HG03432 (cell line): ENCODE measurements around the gene RAB37.

Source experiments
- ATAC-seq: cut with Tn5 transposase; IDR thresholded peaks from one replicate; pipeline ENCODE4 v1.9.1; 2021; ENCODE audit warnings: mild to moderate bottlenecking, moderate library complexity; ENCODE audit not compliant: unreplicated experiment

Gene RAB37, protein sequence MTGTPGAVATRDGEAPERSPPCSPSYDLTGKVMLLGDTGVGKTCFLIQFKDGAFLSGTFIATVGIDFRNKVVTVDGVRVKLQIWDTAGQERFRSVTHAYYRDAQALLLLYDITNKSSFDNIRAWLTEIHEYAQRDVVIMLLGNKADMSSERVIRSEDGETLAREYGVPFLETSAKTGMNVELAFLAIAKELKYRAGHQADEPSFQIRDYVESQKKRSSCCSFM

DNA sequence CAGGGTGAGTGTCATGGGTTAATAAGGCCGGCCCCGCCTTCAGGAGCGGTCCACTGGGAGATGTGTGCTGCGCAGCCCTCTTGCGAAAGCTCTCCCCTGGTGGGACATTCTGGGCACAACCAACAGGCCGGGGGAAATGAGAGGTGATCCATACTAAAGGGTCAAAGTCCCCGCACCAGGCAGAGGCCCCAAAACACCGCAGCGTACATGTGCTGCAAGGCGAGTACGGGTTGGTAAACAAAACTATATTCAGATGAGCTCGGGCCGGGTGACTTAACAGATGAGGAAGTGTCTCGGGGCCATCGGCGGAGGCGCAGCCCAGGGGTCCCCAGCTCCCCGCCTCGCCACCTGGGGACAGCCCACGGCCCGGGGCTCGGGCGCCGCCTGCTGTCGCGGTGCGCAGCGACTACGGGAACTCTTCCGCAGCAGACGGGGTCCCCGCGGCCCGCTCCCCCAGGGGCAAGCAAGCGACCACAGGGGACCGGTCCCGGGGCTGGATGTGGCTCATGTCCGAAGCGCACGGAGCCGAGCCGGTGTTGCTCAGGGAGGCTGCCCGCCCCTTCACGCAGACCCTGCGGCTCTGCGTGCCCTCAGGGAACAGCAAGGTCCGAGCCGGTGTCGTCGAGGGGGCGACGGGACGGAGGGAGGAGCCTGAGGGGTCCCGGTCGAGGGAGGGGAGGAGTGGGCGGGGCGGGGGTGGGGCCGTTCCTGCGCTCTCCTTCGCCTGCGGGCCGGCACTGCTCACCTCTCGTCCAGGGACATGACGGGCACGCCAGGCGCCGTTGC lies at the start of gene RAB37:
RAB37 (plus strand) TSS at position 744 of the 786 bp plus-strand sequence; CDS start at position 761, 17 bp downstream.
- ATAC-seq = peak; percentile 39

DNA sequence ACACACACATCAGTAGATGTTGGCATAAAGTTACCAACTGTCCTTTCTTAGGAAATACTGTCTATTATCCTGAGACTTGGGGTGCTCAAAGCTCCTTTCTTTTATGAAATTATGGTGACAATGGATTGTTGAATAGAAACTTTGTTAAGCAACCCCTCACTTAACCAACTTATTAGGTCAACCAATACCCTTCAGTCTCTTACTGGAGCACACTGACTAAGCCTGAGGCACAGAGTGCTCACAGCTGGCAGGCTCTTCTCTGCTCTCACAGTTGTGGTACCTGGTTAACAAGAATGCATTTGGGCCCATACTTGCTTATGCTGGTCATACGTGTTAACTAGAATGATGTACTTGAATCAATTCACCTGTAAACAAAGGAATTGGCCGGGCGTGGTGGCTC lies 49.2 kb upstream of the RAB37 start:
- ATAC-seq = no peak

DNA sequence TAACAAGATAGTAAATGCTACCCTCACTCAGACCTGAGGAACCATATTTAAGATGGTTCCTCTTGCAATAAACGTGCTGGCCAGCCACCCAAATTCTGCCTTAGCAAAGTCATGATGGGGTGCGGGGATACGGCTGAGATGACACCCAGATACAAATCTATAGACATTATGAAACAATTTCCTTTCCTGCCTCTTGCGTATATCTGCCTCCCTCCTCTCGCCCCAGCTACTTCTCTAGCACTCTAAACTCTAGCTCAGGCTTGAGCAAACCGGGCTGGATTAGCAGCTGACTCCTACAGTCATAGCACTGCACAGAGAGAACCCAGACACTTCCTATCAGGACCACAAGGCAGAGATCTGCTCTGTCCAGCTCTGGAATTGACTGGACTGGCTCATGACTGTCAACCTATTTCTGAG lies 46.6 kb upstream of the RAB37 start:
- no peak for ATAC-seq

DNA sequence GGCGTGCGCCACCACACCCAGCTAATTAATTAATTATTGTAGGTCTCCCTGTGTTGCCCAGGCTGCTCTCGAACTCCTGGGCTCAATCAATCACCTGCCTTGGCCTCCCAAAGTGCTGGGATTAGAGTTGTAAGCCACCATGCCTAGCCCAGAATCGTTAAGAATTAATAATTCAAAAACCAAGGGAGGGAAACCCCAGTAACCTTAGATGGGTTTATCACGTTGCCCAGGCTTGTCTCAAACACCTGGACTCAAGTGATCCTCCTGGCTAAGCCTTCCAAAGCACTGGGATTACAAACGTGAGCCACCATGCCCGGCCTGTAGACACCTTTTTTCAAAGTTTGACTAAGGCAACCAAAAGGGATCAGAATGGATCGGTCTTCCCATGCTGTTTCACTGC lies 45.9 kb upstream of the RAB37 start:
- no peak for ATAC-seq

DNA sequence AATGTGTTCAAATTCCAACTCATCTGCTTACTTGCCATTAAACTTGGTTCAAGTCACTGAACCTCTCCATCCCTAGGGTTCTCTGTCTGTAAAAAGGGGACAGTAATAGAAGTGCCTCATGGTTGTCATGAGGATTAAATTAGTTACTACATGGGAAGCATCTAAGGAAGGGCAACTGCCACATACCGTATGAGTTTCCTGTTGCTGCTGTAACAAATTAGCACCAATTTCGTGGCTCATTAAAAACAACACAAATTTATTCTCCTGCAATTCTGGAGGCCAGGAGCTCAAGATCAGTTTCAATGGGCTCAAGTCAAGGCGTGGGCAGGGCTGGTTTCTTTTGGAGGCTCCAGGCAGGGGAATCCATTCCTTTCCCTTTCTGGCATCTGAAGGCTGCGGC lies 43.0 kb upstream of the RAB37 start:
- no peak for ATAC-seq

DNA sequence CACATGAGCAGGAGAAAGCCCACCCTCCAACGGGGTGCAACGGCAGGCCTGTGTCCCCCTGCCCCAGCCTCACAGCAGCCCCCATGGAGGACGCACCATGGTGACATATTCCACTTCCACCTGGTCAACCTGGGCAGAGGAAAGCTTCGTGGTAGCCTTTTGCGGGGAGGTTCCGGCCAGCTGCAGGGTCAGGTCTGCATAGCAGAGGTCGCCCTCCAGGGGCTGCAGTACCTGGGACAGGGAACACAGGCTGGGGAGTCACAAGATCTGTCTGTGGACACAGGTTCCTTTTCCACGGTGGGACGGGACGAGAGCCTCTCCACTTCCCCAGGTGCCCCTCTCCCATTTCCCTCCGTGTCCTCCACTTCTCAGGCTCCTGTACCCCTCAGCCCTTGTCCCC lies 41.4 kb upstream of the RAB37 start:
- no peak for ATAC-seq

DNA sequence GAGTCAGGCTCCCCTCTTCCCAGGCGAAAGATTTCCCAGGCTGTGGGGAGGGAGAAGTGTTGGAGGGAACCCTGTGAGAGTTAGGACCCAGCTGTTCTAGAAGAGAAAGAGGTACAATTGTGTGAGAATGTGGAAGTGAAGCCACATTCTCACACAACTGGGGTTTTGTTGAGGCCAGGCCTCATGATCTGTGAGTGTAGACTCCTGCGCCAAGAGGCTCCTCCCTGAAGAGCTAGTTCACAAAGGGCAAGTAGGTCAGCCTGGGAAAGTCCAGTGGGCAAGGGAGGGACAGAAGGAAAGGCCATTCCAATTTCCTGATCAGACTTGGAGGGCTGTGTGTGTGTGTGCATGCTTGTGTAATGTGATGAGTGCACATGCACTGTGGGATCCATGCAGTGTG lies 39.5 kb upstream of the RAB37 start:
- no peak for ATAC-seq

DNA sequence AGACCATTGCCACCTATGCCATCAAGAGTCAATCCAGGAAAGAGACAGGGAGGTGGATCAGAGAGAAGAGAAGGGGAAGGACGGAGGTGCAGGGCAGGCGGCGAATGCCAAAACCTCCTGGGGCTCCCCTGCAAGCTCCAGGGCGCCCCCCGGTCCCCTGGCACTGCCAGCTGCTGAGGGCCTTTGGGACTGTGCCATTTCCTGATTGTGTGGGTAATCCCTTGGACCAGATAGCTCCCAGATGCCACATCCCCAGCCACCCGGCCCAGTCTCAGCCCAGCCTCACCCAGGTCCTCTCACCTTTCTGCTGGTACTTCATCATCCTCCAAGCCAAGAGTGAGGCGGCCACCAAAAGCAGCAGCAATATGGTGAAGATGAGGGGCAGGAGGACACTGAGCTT lies 39.0 kb upstream of the RAB37 start:
- no peak for ATAC-seq

DNA sequence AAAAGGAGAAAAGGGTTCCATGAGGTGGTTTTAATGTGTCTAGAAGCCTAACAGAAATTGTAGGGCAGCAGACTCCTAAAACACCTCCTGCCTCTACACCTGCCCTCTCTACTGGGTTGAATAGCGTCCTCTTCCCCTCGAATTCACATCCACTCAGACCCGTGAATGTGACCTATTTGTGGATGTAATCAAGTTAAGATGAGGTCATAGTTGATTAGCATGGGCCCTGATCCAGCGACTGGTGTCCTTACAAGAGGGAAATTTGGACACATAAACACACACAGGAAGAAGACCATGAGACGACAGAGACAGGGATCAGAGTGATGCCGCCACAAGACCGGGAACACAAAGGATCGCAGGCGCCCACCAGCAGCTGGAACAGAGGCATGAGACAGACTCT lies 37.8 kb upstream of the RAB37 start:
- ATAC-seq = no peak

DNA sequence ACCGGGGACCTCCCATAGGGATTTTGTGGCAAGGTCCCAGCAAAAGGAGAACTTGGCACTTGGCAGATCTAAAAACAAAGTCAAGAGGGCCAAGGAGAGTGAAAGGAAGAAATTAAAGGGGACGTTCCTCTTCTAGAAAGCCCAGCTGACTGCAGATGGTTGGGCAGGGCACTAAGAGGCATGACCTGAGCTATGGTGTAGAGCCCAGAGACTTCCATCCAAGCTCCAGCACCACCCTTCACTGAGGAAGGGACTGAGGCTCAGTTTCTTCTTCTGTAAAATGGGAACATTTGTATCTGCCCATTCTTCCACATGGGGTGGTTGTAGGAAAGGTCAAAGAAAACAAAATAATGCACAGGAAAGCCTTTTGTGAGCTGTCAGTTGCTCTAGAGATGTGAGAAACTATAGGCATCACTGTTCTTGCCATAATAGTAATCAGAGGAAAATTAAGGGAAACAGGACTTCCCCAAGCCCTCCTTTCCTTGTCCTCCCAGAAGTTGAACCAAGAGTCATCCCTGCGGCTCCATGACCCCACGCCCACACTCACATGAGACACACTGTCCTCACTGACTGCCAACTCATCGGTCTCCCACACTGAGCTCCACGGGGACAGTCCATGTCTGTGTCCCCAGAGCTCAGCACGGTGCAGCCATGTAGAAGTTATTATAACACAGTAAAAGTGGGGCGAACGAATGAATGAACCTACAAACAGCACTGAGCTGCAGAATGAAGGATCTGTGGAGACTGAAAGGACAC lies 34.8 kb upstream of the RAB37 start:
- ATAC-seq = no peak

DNA sequence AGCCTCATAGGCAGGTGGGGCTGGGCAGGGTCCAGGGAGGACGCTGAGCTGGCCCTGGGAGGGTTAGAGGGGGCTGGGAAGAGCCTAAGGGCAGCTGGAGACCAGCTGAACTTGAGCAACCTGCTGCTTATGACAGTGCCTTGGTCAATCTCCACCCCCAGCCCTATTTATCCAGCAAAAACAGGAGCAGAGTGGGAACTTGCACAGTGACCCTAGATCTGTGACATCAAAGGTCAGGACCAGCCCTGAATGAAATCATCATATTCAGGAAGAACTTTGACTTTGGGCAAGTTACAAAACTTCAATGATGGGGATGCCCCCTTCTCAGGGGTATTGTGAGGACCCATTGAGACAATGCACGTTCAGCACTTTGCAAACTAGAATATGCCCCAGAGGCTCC lies 33.7 kb upstream of the RAB37 start:
- ATAC-seq = no peak

DNA sequence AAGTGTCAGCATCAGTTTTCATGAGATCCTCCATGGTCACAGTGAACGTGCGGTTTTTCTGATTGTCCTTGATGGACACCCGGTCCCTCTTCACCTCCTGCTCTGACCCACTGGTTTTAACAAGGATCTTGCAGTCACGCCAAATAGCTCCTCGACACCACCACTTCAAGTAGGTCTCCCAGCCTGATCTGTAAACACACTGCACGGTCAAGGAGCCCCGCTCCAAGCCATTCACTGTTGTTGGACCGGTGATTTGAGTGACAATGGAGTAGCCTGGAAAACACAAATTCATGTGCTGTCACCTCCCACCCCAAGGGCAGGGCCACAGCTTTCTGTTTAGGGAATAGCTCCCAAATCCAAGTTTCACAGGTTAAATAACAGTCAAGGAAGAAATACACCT lies 32.5 kb upstream of the RAB37 start:
- ATAC-seq = no peak

DNA sequence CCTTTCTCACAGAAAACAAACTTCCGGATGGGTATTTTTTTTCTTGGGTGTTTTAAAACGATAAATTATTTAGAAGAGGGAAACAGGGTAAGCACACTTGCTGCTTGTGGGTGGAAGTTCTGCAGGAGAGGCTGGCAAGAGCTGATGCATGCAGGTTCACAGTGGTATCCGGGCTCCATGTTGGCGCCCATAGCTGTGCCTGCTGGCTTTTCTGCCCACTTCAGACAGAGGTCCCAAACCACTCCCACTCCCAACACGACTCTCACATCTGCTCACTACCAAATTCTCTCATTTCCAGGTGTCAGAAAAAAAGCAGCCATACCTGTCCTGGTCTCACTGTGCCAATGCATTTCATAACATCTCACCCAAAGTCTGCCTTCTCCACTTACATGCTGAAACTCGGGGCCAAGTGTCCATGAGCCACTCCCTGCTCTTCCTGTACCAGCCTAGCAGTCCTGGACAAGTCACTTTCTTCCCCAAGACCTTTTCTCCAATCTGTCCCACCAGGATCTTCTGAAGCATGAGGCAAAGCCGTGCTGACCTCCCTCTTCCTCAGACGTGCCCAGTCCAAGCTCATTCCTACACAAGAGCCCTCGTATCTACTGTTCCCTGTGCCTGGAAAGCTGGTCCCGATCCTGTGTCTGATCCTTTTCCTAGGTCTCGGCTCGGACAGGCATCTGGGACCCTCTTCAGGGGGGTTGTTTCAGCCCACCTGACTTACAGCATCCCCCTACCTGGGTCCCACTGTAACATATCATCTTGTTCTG lies 25.8 kb upstream of the RAB37 start:
- ATAC-seq = no peak

DNA sequence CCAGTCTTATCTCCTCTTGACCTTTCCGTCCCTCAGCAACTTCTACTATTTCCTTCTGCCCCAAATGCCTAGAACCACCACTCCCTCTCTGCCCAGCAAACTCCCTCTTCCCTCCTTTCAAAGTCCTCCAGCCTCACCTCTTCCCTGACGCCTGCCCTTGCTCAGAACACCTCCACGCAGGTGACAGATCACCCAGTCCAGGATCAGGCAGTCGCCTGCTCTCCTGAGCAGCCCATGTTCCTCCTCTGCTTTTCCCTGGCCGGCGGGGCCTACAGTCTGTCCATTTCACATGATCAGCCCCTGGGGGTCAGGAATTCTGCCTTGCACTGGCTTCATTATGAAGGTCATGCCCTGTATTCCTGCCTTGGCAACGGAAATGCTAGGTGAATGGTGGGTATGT lies 24.8 kb upstream of the RAB37 start:
- ATAC-seq = no peak

DNA sequence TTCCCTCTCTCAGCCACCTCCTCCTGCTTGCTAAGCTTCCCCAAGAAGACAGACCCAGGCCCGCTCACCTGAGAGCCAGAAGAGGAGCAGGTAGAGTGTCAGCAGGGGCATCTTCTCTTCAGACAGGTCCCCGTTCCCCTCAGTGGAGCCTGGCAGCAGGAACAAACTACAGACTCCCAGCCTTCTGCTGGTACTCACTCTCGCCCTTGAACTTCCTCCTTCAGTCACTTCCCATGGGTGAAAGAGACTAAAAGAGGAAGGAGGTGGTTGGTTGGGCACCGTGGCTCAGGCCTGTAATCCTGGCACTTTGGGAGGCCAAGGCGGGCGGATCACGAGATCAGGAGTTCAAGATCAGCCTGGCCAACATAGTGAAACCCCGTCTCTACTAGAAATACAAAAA lies 24.3 kb upstream of the RAB37 start, which contains the start of gene CD300LF:
CD300LF (minus strand) TSS at position 168 of the 400 bp plus-strand sequence; CDS start at position 111, 57 bp downstream.
- no peak for ATAC-seq

DNA sequence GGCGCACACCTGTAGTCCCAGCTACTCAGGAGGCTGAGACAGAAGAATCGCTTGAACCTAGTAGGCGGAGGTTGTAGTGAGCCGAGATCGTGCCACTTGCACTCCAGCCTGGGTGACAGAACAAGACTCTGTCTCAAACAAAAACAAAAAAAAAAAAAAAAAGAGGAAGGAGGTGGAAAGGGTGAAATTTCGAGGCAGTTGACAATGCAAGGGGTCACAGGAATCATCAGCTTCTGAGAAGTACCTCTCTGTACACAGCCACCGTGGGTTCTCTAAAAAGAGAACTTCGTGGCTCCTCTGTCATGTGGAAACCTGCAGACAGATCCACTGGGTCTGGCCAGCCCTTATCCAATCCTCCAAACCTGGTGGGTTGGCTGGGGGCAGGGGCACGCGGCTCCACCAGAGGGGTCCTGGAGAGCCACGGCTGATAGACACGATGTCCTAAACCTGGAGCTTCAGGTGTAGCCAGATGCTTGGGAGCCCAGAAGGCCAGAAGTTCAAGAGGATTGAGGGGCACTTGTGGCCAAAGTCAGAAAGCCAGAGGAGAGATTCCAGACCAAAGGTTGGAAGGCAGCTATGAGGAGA lies 23.8 kb upstream of the RAB37 start:
- ATAC-seq = no peak

DNA sequence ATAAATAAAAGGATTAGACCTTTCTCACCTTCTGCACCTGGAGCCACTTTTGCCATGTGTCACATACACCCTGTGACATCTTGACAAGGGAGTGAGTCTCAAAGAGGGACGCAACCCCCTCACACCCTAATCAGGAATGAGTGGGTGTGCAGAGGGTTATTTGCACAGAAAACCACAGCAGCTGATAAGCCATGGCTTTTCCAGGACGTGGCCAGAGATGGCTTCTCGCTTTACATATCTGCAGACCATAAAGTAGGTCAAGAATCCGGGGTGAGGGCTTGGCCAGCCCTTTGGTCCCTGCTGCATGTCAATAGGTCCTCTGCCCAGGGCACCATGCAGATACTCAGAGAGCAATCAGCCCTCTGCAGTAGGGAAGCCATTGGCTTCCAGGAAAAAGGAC lies 21.9 kb upstream of the RAB37 start:
- ATAC-seq = no peak

DNA sequence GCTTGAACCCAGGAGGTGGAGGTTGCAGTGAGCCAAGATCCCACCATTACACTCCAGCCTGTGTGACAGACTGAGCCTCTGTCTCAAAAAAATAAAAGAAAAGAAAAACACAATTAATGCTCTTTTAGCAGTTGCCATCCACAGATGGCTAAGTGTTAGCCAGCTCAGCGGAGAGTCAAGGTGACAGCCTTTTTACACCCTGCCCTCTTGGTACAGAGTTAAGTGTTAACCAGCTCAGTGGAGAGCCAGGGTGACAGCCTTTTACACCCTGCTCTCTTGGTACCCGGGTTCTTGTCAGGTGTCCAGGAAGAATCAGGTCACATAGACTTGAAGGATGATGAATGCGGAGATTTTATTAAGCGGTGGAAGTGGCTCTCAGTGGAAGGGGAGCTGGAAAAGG lies 16.6 kb upstream of the RAB37 start:
- ATAC-seq = no peak

DNA sequence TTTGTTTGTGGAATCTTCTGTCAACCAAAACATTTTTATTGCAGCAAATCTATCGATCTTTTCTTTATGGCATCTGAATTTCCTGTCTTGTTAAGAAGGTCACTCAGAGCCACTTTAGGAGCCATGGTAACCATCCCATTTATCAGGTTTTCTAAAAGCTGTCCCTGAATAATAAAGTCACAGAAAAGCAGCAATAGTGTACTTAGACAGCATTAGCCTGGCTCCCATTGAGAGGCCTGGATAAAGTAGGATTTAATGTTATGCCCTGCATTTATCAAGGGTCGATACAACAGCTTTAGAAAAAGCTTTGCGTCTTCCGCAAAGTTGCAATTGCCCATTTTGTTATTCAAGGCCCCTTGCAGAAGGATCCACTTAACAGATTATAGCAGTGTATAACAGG lies 14.3 kb upstream of the RAB37 start:
- no peak for ATAC-seq

DNA sequence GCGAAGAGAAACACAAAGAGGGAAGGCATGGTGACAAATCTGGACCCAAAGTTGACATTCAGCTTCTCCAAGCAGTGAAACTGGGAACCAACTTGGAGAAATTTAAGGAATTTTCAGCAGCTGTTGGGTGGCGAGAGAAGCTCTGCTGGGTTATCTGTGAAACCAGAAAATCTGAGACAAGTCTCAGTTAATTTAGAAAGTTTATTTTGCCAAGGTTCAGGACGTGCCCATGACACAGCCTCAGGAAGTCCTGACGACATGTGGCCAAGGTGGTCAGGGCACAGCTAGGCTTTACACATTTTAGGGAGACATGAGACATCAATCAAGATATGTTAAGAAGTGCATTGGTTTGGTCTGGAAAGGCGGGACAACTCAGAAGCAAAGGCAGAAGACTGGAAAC lies 13.2 kb upstream of the RAB37 start:
- no peak for ATAC-seq

DNA sequence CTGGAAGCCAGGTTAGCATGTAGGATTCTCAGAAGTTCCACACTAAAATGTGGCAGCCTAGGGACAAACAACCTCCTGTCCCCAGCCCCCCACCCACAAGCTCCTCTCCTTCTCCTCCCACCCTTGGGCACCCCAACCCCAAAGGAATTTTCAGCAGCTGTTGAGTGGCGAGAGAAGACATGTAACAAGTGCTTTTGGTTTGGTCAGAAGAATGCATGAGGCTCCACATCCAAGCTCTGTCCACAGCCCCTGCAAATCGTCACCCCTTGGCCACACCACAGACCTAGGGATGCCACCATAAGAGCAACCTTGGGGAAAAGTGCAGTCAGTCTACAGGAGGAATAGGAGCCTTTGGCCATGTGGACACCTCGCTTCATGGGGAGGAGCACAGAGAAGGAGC lies 11.9 kb upstream of the RAB37 start:
- no peak for ATAC-seq
